Spleen (tissue), 7 donors: ENCODE measurements around the gene TCF20.

ENCODE experiments used
- POLR2A ChIP-seq, 3 donors: fragments of 450-650 bp; IDR thresholded peaks; one replicate each; pipeline ENCODE4 v1.5.1; 2017; ENCODE audit warnings: antibody characterized with exemption in 3 of 3, mild to moderate bottlenecking in 1 of 3
- POLR2AphosphoS5 ChIP-seq, 3 donors: sonication (generic); formaldehyde crosslinking; IDR thresholded peaks; one replicate each; pipeline ENCODE4 v1.5.1; 2017; ENCODE audit warnings: antibody characterized with exemption in 3 of 3
- TF ChIP-seq, protein P1 (sequence below), 11 experiments: fragments of 200-600 bp in 7 of 11; fragments of 450-650 bp in 4 of 11; sonication (generic) in 4 of 11; IDR thresholded peaks in 8 of 11; conservative IDR thresholded peaks in 3 of 11; 1 replicate in 7 of 11; 2 replicates in 4 of 11; pipeline versions ENCODE4 v1.4.0 to v1.8.0; 2016 to 2021; ENCODE audit warnings: antibody characterized with exemption in 11 of 11, inconsistent platforms in 4 of 11, mild to moderate bottlenecking in 1 of 11
- donor health status: DM: no; HTN: no; CAD: no; lungs with moderate emphysema.
- donor health status: DM: no; HTN: no; CAD: no.
- donor health status: DM: no; HTN: no; CAD: no.

GRCh38 chr22:42227435-42227834 is 43.0 kb downstream of the TCF20 start:
- TF ChIP-seq, protein P1, sequence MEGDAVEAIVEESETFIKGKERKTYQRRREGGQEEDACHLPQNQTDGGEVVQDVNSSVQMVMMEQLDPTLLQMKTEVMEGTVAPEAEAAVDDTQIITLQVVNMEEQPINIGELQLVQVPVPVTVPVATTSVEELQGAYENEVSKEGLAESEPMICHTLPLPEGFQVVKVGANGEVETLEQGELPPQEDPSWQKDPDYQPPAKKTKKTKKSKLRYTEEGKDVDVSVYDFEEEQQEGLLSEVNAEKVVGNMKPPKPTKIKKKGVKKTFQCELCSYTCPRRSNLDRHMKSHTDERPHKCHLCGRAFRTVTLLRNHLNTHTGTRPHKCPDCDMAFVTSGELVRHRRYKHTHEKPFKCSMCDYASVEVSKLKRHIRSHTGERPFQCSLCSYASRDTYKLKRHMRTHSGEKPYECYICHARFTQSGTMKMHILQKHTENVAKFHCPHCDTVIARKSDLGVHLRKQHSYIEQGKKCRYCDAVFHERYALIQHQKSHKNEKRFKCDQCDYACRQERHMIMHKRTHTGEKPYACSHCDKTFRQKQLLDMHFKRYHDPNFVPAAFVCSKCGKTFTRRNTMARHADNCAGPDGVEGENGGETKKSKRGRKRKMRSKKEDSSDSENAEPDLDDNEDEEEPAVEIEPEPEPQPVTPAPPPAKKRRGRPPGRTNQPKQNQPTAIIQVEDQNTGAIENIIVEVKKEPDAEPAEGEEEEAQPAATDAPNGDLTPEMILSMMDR (IDR thresholded peaks at IDR 0.05 in 8 of 11, conservative IDR thresholded peaks at IDR 0.05 in 3 of 11) = no peak
- TF ChIP-seq POLR2A (IDR thresholded peaks at IDR 0.05) (no peak), POLR2AphosphoS5 (IDR thresholded peaks at IDR 0.05) (no peak)
